HFFc6 (cell line): Measurements from ENCODE around the gene ZNF615. TPM values are rescaled to one million over a fixed set of nuclear protein-coding genes. Genes with fewer than 3 reads are reported as not detected.

Source experiments
- DNase-seq: peaks from one replicate; pipeline ENCODE4 v3.0.0-alpha.2; 2018
- H3K27ac Mint-ChIP-seq: 2 replicates; pipeline ENCODE4 v1.8.0; 2020; ENCODE audit warnings: mild to moderate bottlenecking, mixed read lengths
- H3K27me3 Mint-ChIP-seq: 2 replicates; pipeline ENCODE4 v1.8.0; 2021; ENCODE audit warnings: mild to moderate bottlenecking, moderate library complexity, mixed read lengths; ENCODE audit not compliant: insufficient read depth
- H3K36me3 Mint-ChIP-seq: 2 replicates; pipeline ENCODE4 v1.8.0; 2021; ENCODE audit warnings: low read depth, mixed read lengths
- H3K4me1 Mint-ChIP-seq: 2 replicates; pipeline ENCODE4 v1.8.0; 2020; ENCODE audit warnings: low read depth, mixed read lengths
- H3K4me3 Mint-ChIP-seq: 2 replicates; pipeline ENCODE4 v1.8.0; 2020; ENCODE audit warnings: mild to moderate bottlenecking, moderate library complexity, mixed read lengths
- H3K9me3 Mint-ChIP-seq: 2 replicates; pipeline ENCODE4 v1.8.0; 2020; ENCODE audit warnings: mild to moderate bottlenecking, mixed read lengths
- CTCF ChIP-seq: fragments of 200-600 bp; sonication (generic); IDR thresholded peaks from 2 replicates; pipeline ENCODE4 v1.5.0; 2021; ENCODE audit warnings: antibody characterized with exemption, mild to moderate bottlenecking
- total RNA-seq, 6 experiments: library from RNA; stranded (reverse); fragmentation: NEBNext Ultra II Directional; extraction: Animal tissue kit (Norgen Biotek cat#: 25700); gene quantifications; 2 replicates in 1 of 6; 3 replicates in 5 of 6; pipeline ENCODE4 v1.2.3, GENCODE V29; 2021

Gene ZNF615
- total RNA-seq, 6 experiments from 2014 or later, result 4.4 to 5.7 (median 4.8) TPM

- H3K36me3 Mint-ChIP-seq, result peaks cover 56% of the 10 kb centered on the region
- TF ChIP-seq CTCF, result no peak
- no peaks in the 10 kb centered on the region for H3K4me1 Mint-ChIP-seq
- no peaks in the 10 kb centered on the region for H3K27me3 Mint-ChIP-seq
- no peak for DNase-seq
- no peak overlapping the region for H3K27ac Mint-ChIP-seq
- peaks cover 86% of the 10 kb centered on the region for H3K9me3 Mint-ChIP-seq
- no peak overlapping the region for H3K4me3 Mint-ChIP-seq
These were observed 59.0 kb downstream of the ZNF615 start for GRCh38 chr19:51948975-51949374.

- no peak overlapping the region for H3K4me3 Mint-ChIP-seq
- no peak overlapping the region for H3K27ac Mint-ChIP-seq
- DNase-seq, result no peak
- H3K9me3 Mint-ChIP-seq, result peaks cover 94% of the 10 kb centered on the region
- H3K36me3 Mint-ChIP-seq, result peaks cover 76% of the 10 kb centered on the region
- no peaks in the 10 kb centered on the region for H3K27me3 Mint-ChIP-seq
- no peak for TF ChIP-seq CTCF
- no peaks in the 10 kb centered on the region for H3K4me1 Mint-ChIP-seq
These were observed 61.4 kb downstream of the ZNF615 start for GRCh38 chr19:51946602-51947001.

- DNase-seq, result no peak
- H3K27me3 Mint-ChIP-seq, result no peaks in the 10 kb centered on the region; the same call in 1 of the 2 replicates
- no peak overlapping the region for H3K4me3 Mint-ChIP-seq
- H3K36me3 Mint-ChIP-seq, result peaks cover 87% of the 10 kb centered on the region
- no peak for TF ChIP-seq CTCF
- H3K4me1 Mint-ChIP-seq, result no peaks in the 10 kb centered on the region
- peaks cover 93% of the 10 kb centered on the region for H3K9me3 Mint-ChIP-seq
- no peak overlapping the region for H3K27ac Mint-ChIP-seq
These were observed 63.0 kb downstream of the ZNF615 start for GRCh38 chr19:51944798-51945552.

Other genes starting within 250 kb of the ZNF615 start
- gene FPR2, start 247.0 kb downstream of the ZNF615 start, total RNA-seq, result not detected
- not detected for gene FPR3, start 213.1 kb downstream of the ZNF615 start, total RNA-seq
- gene ZNF577, start 120.3 kb downstream of the ZNF615 start, total RNA-seq, result 1 to 10 TPM; 1.7 to 2.0 (median 1.8) TPM
- 1 to 10 TPM; 2.9 to 4.4 (median 4.1) TPM for gene ZNF649, start 103.2 kb downstream of the ZNF615 start, total RNA-seq
- 1 to 10 TPM; 2.7 to 5.4 (median 3.8) TPM for gene ZNF613, start 80.7 kb downstream of the ZNF615 start, total RNA-seq
- 1 to 10 TPM; 4.8 to 7.0 (median 5.6) TPM for gene ZNF350, start 21.4 kb downstream of the ZNF615 start, total RNA-seq
- 1 to 10 TPM; 4.1 to 7.2 (median 5.3) TPM for gene ZNF614, start 20.2 kb upstream of the ZNF615 start, total RNA-seq
- 1 to 10 TPM; 5.6 to 6.9 (median 6.7) TPM for gene ZNF432, start 40.6 kb upstream of the ZNF615 start, total RNA-seq
- 10 to 100 TPM; 13.2 to 17.1 (median 14.3) TPM for gene ZNF841, start 87.6 kb upstream of the ZNF615 start, total RNA-seq
- gene ZNF616, start 131.7 kb upstream of the ZNF615 start, total RNA-seq, result 10 to 100 TPM in 3 of 6 experiments, 1 to 10 TPM in 3; 8.6 to 11.0 (median 9.9) TPM
- 1 to 10 TPM; 4.6 to 7.0 (median 5.9) TPM for gene ZNF836, start 163.4 kb upstream of the ZNF615 start, total RNA-seq
- 100 to 1,000 TPM; 326 to 383 (median 349) TPM for gene PPP2R1A, start 181.8 kb upstream of the ZNF615 start, total RNA-seq